GM19455 (cell line): Measurements from ENCODE around the gene CNTN4.

ENCODE experiments used
- ATAC-seq: cut with Tn5 transposase; IDR thresholded peaks from one replicate; pipeline ENCODE4 v1.9.1; 2021; ENCODE audit not compliant: unreplicated experiment

Gene CNTN4

GRCh38 chr3:2579206-2579605, 480.5 kb downstream of the CNTN4 start:
- no peak for ATAC-seq

- ATAC-seq: no peak
These were observed 484.4 kb downstream of the CNTN4 start for GRCh38 chr3:2583046-2583445.

GRCh38 chr3:2589336-2589969, 490.8 kb downstream of the CNTN4 start:
- no peak for ATAC-seq

GRCh38 chr3:2595486-2595885, 496.8 kb downstream of the CNTN4 start:
- no peak for ATAC-seq

GRCh38 chr3:2597615-2598014, 498.9 kb downstream of the CNTN4 start:
- no peak for ATAC-seq

GRCh38 chr3:2599471-2599870, 500.8 kb downstream of the CNTN4 start:
- ATAC-seq: no peak

GRCh38 chr3:2603692-2604289, 505.1 kb downstream of the CNTN4 start:
- ATAC-seq: no peak

- ATAC-seq: no peak
These were observed 515.9 kb downstream of the CNTN4 start for GRCh38 chr3:2614578-2614977.

GRCh38 chr3:2615080-2615479, 516.4 kb downstream of the CNTN4 start:
- no peak for ATAC-seq

- ATAC-seq: no peak
These were observed 524.8 kb downstream of the CNTN4 start for GRCh38 chr3:2623436-2623835.

- no peak for ATAC-seq
These were observed 529.5 kb downstream of the CNTN4 start for GRCh38 chr3:2628117-2628516.

GRCh38 chr3:2635511-2635910, 536.8 kb downstream of the CNTN4 start:
- no peak for ATAC-seq

GRCh38 chr3:2643606-2644005, 544.9 kb downstream of the CNTN4 start:
- ATAC-seq: no peak

- no peak for ATAC-seq
These were observed 546.3 kb downstream of the CNTN4 start for GRCh38 chr3:2645001-2645400.

- ATAC-seq: no peak
These were observed 552.1 kb downstream of the CNTN4 start for GRCh38 chr3:2650746-2651145.

GRCh38 chr3:2652386-2652785, 553.7 kb downstream of the CNTN4 start:
- ATAC-seq: no peak

- no peak for ATAC-seq
These were observed 555.0 kb downstream of the CNTN4 start for GRCh38 chr3:2653706-2654105.

- ATAC-seq: no peak
These were observed 556.6 kb downstream of the CNTN4 start for GRCh38 chr3:2655229-2655701.

- ATAC-seq: no peak
These were observed 558.4 kb downstream of the CNTN4 start for GRCh38 chr3:2656806-2657777.

GRCh38 chr3:2657971-2658370, 559.3 kb downstream of the CNTN4 start:
- no peak for ATAC-seq

GRCh38 chr3:2659896-2660295, 561.2 kb downstream of the CNTN4 start:
- no peak for ATAC-seq

- ATAC-seq: no peak
These were observed 562.4 kb downstream of the CNTN4 start for GRCh38 chr3:2661078-2661477.
